NCI-H526 (cell line): ENCODE results near the gene BCKDHB.
"Not testable (repeated sequence)": the region's sequence is repeated elsewhere in the genome, so short reads cannot be mapped to it uniquely, and the experiment has no call there.

Source experiments
- DNase-seq, 2 experiments: peaks; one replicate each; lab custom pipeline; 2025; lab: John Stamatoyannopoulos, UW

Gene BCKDHB

DNA sequence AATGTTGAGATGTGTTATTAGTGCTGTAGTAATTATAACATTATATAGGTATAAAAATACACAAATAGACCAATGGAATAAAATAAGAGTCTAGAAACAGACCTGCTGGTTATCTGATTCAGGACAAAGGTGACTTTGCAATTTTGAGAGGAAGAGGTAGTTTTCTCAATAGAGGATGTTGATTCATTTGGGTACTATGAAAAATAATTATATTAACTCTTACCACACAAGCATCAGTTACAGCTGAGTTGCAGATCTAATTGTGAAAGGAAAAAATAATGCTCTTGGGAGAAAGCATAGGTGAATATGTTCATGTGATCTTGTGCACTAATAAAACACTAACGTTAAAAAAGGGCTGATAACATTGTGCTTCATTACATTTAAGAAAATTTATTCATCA lies 103.0 kb downstream of the BCKDHB start:
- DNase-seq, result no peak

DNA sequence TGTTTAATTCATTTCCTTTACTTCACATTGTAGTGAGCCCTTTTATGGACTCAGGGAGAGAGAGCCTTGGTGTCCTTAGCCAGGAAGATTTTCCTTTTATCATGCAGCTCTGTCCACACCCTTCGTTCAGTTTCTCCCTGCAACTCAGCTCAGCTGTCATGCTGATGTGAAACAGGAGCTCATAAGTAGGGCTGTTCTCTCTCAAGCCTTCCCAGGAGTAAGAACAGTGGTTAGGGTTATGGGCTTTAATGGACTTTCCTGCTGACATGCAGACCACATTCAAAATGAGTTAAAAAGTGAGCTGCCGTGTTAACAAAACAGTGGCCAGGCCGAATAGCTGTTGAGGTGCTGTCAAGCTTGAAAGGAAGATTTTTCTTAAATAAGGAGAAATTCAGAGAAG lies 104.1 kb downstream of the BCKDHB start:
- DNase-seq, result no peak

DNA sequence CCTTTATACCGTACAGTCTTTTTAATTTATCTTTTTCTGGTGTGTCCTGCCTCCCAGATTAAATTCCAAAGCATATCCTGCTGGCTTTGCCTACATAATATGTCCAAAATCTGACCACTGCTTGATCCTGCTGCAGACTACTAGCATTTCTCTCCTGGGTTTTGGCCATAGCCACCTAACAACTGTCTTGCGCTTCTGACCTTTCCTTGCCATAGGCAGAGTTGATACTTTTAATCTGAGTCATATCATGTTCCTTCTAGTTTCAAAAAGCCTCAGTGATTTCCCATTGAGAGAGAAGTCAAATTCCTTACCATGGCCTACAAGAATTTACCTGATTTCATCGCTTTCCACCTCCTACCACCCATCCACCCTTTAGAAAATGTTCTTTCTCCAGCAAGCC lies 104.8 kb downstream of the BCKDHB start:
- no peak for DNase-seq

DNA sequence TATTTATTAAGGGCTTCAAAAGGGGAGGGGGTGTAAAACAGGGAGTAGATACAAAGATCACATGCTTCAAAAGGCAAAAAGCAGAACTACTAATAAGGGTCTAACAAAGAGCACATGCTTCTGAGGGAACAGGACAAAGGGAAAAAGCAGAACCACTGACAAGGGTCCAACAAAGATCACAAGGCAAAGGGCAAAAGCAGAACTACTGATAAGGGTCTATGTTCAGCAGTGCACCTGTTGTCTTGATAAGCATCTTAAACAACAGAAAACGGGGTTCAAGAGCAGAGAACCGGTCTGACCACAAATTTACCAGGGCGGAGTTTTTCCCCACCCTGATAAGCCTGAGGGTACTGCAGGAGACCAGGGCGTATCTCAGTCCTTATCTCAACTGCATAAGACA lies 105.4 kb downstream of the BCKDHB start:
- not testable (repeated sequence) for DNase-seq

DNA sequence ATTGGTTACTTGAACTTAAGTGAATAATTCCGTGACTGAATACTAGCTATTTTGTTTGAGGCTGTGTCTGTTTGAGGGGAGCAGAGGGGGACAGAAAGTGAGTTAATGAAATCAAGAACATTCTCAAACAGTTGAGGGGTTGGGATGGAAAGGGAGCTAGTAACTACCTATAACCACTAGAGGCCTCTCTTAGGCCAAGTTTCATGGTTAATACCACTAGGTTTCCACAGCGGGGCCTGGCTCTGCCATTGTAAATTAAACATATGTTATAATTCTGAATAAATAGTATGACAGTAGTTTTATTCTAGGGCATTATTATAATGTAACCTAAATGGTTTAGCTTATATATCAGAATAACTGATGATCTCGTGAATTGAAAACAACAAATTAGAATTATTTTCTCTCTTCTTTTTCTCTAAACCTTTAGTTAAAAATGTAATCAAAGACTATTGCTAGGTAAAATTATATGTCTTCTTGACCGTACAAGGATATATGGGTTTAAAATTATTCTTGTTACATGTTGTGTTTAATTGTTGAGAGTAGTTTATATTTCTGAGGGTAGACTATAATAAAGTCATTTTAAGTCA lies 108.1 kb downstream of the BCKDHB start:
- peak; percentile 23 to 81 for DNase-seq

DNA sequence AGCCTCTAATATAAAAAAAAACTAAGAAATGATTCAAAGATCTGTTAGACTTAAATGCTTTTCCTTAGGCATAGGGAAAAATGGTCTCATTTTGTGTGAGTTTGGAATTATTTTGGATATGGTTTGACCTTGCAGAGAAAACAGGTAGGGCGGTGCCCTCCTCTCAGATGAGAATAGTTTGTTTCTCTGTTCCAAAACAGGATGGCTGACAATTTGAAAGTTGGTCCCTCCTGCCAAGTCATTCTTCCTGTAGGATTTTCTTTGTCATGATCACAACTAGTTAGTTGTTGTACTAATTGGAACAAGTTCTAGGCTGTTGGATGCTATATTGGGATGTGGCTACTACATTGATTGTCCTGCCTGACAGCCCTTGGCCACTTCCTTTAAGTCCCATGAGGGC lies 108.6 kb downstream of the BCKDHB start:
- DNase-seq, result no peak

DNA sequence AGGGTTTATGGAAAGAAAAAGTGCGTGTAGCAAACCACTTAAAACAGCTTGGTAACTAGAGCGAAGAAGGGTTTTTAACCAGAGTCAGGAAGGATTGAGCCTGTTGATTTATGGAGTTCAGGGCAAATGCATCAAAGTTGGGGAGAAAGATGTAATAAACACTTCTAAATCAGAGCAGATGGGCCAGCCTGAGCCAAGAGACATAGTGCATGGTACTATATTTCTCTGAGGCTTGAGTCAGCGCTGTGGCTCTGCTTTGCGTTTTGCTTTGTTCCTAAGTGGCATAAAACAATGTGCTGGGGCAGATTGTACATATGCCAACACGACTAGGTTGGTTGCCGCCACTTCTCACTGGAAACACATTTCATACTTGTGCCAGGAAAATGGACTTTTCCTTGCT lies 111.3 kb downstream of the BCKDHB start:
- no peak for DNase-seq

DNA sequence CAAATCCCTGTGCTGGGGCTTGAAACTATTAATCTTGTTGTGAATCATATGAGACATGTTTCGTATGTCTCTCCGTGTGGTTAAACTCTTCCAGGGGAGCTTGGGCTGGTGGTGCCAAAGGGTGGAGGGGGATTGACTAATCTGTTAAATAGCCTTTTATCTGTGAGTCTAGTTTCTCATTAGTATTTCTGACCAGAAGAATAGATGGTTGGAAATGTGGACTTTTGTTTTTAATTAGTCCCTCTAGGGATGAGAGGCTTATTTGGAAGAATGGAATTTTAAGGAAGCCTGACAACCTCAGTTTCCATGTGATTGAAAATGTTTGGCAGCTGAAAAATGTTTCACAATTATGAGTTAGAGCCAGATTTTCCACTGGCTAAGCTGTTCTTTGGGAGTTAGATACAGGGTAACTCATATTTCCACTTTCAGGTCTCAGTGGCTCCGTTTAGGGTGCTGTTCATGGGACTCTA lies 117.3 kb downstream of the BCKDHB start:
- no peak for DNase-seq

DNA sequence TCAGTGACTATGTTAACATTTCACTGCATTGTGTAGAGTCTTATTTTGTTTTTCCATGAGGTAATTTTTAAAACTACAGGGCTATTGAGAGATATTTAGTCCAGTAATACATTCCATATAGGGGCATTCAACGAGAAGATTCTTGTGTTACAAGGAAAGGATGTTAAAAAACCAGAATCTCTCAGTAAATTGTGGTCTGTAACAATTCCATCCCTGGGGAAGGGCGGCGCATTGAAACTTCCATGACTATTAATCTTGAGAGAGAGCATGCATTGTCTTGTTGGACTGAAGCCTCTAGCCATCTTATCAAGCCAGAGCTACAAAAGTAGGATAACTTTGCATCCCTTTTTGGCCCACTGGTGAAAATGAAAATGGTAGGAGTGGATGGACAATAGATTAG lies 119.7 kb downstream of the BCKDHB start:
- DNase-seq, result no peak

DNA sequence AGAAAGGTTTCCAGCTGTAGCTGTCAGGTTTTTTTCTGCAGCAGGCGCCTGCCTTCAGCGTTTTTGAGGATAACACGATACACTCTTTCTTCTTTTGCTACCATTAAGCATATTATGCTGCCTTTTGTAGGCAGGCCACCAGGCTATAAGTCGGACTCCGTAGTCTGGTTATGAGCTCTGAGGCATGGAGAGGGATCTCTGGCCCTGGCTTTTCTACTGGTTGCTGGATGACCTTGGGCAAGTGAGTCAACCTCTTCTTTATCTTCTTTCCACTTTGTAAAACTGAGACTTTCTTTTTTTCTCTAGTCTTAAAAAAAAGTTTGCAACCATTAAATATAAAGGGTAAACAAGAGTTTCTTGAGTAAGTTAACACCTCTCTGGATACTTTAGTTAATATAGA lies 120.2 kb downstream of the BCKDHB start:
- no peak for DNase-seq

DNA sequence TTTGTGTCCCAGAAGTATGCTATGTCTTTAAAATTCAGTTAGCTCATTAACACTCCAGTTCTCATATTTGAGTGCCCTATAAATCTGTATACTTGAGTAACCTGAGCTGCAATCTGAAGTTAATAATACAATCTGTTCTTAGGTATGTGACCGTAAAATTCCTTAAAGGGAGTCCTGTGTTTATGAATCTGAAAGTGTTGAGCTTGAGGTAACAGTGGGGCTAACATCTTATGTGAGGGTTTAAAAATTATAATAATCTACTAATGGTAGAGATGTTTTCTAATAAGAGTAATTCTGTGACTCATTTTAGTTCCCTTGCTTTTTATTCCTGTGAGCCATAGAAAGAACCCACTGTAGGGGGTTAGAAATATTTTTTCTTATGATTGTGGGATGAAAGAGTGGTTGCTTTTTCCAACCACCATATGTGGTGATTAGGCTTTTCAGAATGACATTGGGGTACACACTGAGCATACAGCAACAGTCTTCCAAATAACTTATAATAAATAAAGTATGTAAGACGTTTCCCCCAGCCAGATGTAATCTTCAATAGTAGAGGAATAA lies 121.2 kb downstream of the BCKDHB start:
- DNase-seq, result no peak

DNA sequence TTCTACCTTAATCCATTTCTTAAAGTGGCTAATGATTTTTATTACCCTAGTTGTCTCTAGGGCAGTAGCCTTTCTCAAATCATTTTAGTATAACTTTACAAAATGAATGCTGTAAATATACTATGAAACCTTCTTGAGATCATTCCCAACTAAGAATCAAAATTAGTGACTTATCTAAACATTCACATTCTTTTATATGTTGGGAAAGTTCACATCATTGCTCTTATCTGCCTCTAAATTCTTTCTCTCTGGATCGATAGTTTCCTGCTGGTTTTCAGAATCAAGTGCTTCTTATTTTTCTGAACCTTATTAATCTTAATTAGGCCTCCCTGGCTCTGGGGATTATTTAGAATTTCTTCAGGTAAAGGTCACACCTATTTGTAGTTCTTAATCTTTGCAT lies 126.8 kb downstream of the BCKDHB start:
- no peak for DNase-seq

DNA sequence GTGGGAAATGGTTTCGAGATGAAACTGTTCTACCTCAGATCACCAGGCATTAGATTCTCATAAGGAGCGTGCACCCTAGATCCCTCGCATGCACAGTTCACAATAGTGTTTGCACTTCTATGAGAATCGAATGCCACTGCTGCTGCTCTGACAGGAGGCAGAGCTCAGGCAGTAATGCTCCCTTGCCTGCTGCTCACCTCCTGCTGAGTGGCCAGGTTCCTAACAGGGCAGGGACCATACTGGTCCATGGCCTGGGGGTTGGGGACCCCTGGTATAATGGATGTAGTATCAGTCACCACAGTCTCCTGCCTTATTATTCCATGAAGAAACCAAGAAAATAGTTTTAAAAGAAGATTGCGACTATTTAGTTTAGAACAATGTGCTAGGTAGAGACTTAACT lies 127.5 kb downstream of the BCKDHB start:
- no peak for DNase-seq

DNA sequence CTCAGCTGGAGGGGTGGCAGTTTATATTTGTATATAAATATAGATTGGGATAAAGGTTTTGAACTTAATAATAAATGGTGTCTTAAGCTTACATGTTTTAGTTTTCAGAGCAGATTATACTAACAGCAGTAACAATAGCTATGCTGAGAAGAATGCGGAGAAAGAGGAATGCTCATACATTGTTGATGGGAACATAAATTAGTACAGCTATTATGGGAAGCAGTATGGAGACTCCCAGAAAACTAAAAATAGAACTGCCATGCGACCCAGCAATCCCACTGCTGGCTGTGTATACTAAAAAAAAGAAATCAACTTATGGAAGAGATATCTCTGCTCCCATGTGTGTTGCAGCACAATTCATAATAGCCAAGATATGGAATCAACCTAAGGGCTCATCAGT lies 127.9 kb downstream of the BCKDHB start:
- no peak for DNase-seq

DNA sequence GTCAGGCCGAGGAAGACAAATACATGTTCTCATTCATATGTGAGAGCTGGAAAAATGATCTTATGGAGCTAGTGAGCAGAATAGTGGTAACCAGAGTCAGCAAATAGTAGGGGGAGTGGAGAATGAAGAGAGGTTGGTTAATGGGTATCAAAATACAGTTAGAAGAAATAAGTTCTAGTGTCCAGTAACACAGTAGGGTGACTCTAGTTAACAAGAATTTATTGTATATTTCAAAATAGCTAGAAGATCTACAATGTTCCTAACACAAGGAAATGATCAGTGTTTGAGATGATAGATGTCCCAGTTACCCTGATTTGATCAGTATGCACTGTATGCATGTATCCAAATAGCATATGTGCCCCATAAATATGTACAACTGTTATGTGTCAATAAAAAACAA lies 128.4 kb downstream of the BCKDHB start:
- DNase-seq, result no peak

DNA sequence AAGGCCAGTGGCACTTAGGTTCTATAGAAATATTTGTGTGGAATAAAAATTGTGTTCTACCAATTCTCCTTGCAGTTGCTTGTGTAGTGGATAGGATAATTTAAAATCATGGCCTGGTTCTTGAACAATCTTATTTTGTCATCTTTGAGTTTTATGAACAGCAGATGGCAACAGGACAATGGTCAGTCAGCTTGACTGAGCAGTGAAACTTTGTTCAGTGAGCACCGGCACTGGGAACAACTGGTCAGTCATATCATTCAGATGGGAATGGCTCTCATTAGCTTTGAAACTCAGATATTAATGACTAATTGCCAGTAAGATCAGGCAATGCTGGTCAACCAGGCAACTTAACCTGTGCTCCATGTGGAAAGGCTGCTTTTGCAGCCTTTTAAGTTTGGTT lies 129.2 kb downstream of the BCKDHB start:
- no peak for DNase-seq

DNA sequence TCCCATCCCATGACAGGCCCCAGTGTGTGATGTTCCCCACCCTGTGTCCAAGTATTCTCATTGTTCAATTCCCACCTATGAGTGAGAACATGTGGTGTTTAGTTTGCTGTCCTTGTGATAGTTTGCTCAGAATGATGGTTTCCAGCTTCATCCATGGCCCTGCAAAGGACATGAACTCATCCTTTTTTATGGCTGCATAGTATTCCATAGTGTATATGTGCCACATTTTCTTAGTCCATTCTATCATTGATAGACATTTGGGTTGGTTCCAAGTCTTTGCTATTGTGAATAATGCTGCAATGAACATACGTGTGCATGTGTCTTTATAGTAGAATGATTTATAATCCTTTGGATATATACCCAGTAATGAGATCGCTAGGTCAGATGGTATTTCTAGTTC lies 132.3 kb downstream of the BCKDHB start:
- not testable (repeated sequence) for DNase-seq

DNA sequence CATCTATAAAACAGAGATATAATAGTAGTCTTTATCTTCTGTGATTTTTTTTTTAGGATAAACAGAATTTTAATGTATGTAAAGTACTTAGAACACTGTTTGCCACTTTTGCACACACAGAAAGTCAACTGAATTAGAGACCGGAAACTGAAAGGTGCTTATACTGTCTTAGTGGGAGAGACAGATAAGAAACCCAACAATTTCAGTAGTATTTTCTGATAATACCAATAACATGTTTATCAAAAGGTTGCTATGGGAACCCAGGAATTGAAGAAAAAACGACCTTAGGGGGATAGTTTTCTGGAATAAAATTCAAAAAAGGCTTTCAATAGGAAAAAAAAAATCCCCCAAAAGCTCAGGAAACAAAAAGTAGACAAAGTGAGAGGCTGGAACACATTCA lies 138.6 kb downstream of the BCKDHB start:
- DNase-seq, result no peak

DNA sequence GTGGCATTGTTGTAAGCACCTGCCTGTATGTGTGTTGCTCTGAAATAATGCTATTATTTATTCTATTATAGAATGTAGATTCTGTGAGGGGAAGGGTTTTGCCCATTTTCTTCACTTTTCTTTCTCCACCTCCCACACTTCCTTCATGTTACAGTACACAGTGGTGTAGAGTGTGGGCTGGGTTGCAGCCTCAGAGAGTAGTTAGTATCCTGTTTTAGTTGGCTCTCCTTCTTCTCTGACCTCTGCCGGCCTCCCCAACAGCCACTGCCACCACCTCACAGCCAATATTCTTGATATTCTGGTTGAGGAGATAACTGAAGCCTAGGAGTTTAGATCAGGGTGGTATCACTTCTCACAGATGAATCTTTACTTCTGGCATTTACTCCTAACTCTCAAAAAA lies 143.4 kb downstream of the BCKDHB start:
- DNase-seq, result no peak

DNA sequence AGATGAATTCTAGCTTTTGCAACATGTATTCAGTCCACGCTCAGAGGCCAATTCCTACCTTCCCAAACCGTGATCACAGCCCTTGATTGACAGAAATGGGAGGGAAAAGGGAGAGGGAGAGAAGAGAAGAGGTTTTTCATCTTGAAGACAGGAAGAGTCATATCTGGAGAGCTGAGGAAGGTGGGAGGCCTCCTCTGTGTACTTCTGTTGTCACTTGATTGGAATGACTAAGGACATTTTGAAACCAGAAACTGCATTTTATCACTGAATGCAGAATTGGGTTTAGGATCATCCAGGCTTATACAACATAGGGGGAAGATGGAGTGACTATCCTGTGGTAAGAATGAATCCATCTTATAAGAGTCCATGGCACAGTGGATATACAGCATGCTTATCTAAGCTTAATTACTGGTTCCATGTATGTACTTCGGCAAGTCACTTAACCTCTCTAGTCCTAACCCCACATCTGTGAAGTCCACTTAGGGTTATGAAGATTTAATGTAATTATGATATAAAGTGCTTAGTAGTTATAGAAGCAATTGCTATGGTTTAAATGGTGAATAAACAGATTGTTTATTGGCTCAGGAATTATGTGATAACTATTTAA lies 144.0 kb downstream of the BCKDHB start:
- no peak for DNase-seq

DNA sequence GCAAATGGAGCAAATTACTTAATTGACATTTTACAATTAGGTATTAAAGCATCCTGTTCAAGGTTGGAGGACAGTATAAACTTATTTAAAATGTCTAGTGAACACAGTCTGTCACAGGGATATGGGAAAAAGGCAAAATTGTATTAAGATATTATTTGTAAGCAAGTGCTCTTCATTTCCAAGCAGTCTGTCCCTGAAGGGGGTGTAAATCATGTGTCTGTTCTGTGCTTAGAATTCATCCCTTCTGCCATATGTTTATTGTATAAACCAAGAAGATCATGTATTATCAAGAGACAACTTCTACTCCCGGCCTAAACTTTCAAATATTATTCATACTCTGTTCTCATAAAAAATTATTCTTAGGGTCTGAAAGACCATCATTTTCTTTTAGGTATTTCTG lies 144.8 kb downstream of the BCKDHB start:
- DNase-seq, result no peak

DNA sequence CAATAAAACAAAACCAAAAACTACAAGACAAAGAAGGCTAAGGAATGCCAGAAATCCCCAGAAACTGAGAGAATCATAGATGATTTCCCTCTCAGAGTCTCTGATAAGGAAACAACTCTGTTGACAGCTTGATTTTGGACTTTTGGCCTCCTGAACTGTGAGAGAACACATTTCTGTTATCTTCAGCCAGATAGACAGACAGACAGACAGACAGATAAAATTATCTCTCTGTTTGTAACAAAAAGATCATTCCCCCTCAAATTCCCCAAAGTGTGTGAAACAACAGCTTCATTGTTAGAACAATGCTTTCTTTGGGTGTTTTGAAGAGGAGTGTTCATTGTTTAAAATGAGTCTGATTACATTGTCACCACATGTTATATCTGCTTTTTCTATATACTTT lies 148.2 kb downstream of the BCKDHB start:
- DNase-seq, result no peak

DNA sequence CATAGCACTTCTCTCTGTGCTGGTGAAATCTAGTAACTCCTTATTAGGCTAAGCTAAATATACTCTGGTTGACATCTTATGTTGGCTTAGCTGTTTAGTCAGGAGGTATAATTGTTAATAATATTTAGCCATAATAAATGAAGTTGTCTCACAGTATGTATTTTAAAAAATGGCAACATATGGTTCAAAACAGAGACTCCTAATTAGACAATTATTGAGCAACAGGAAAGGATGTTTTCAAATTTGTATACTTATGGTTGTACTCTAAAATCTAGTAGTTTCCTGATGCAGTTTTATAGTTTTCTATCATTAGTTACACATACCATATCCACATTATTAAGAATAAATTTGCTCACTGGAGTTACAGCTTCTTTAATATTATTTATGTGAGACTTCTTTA lies 150.2 kb downstream of the BCKDHB start:
- DNase-seq, result no peak

DNA sequence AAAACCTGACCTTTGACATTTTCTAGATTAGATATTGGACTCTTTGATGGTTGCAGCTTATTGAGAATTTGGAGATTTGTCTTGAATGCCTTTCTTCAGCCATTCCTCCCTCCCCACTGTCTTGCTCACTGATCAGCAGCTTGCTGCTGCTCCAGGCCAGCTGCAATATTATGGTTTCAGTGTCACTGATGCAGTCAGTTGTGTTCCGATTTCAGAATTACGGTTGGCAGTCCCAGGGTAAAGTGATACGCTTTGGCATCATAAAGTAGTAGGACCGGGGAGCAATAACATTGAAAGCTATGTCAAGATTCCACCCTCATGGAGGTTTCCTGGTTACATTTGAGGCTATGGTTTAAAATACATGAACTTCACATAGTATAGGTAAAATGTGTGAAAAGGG lies 152.6 kb downstream of the BCKDHB start:
- no peak for DNase-seq
